HG03378 (cell line): ENCODE measurements around the gene PSMB11.
A peak's percentile ranks its signal among the peaks of the same experiment; 100 is the strongest.

Source experiments
- ATAC-seq: cut with Tn5 transposase; IDR thresholded peaks from one replicate; pipeline ENCODE4 v1.9.1; 2021; ENCODE audit warnings: mild to moderate bottlenecking, moderate library complexity; ENCODE audit not compliant: unreplicated experiment

Gene PSMB11

GRCh38 chr14:23040100-23040499 is 1.9 kb upstream of the PSMB11 start:
- no peak for ATAC-seq

GRCh38 chr14:23041729-23042128 is 283 bp upstream of the PSMB11 start:
- no peak for ATAC-seq

DNA sequence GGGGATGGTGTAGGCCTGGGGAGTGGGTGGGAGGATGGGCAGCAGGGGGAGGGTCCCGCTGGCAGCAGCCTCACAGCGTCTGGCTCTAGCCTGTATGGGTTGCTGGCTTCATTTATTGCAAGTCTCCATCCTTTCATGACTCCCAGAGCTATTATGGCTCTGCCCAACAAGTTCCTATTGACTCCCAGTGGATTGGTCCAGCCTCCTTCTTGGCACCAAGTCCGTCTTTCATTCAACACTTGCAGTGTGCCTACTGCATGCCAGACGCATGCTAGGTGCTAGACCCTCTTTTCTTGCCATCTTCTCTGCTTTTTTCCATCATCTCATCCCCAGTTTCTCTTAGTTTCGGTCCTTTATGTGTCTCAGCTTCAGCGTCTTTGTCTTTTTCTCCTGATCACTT is 1.1 kb downstream of the PSMB11 start:
- no peak for ATAC-seq

- ATAC-seq: no peak
Observed at GRCh38 chr14:23043754-23044153, 1.7 kb downstream of the PSMB11 start.

GRCh38 chr14:23044840-23045239 is 2.8 kb downstream of the PSMB11 start:
- ATAC-seq: no peak

GRCh38 chr14:23045419-23046357 is 3.7 kb downstream of the PSMB11 start:
- ATAC-seq: no peak

DNA sequence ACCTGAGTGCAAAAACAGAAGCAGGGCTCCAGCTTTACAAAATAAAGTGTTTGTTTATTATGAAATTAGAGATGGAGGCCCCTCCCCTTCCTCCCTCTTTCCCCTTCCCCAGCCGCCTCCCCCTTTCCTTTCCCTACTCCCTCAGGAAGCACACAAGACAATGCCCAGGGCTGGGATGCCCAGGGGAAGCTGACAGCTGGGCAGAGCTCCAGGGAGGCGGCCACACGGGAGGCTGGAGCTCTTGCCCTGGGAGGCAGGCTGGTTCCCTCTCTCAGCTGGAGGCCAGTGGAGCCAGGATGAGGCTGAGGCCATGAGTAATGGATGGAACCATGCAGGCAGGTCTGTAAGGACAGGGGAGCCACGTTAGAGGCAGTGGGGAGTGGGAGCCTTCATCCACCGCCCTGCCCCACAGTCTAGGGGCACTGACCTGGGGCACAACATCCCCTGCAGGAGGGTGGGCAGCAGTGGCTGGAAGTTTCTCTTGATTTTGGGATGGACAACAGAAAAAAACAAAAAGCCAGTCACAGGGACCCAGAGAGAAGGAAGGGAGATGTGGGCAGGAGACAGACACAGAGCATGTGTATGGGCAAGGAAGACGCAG is 5.1 kb downstream of the PSMB11 start:
- ATAC-seq: no peak

DNA sequence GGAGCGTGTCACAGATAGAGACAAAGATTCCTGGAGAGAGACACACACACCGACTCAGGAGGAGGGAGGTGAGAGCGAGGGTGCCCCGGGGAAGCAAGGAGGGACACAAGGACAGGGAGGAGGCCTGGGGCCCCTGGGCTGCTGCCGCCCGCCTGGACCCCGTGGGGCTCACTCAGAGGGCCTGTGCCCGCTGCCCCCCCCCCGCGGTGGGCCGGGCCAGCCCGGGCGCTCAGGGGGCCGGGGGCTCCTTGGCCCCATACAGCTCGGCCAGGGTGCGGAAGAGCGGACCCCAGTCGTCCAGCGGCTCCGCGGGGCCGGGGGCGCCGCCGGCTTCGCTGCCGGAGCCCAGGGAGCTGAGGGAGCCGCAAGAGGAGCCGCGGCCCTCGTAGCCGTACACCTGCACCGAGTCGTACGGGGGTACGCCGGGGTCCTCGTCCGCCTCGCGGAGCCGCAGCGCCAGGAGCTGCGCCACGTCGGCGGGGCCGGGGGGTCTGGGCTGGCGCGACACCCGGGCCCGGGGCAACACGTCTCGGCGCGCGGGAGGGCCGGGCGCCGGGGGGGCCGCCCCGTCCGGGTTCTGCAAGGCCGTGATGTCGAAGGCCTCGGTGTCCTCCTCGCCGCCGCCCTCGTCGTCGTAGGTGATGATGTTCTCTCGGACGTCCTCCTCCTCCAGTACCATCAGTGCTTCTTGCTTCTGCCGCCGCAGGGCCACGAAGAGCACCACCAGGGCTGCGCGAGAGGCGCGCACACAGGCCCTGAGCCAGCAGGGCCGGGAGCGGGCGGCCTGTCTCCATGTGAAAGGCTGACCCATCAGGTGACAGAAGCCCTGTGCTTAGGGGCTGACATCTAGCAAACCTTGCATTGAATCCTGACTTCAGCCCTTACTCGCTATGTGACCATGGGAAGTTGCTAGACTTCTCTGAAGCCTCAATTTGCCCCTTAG is 6.0 kb downstream of the PSMB11 start:
- no peak for ATAC-seq

DNA sequence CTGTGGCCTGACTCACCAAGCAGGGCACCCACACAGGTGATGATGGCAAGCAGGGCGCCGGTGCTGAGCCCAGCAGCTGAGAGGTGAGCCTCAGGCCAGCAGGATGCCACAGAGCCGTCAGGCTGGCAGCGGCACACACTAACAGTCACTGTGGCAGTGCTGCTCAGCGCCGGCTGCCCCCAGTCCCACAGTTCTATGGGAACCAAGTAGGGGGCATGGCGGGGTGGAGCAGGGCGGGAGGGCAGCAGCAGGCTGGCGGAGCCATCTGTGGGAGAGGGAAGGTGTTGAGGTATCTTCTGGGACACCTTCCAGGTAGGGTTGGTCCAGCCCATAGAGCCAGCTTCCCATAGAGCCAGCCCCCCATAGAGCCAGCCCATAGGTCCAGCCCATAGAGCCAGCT is 7.0 kb downstream of the PSMB11 start:
- ATAC-seq: no peak

DNA sequence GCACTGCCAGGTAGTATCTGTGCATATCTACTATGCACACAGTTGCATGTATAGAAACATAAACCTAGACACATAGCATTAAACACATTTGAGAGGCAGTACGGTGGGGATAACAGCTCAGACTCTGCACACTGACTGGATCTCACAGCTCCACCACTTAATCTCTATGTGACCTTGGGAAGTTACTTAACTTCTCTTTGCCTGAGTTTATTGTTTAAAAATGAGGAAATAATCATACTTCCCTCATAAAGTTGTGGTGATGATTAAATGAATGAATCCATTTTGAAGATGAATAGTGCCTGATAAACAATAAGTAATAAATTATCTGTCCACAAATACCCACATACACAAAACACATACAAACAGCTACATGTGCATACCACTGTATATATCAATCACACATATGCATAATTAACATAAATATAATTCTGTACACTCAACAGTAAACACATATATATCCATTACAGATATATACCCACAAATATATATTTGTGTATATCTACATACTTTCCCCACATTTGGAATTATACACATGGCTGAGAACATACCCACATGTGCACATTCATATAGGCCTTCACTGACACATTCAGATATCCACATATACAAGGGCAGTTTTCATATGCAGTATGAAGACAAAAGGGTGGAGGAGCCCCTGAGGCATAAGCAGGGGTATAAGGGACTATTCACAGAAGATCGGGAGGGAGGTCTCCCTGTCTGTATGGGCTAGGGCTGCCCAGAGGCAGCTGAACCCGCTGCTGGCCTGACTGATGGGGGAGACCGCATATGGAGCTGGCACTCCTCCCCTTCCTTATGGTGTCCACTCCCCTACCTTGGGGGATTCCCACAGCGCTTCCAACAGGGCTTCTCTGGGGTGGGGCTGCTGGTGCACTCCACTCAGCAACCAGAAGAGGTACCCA is 9.4 kb downstream of the PSMB11 start:
- no peak for ATAC-seq

DNA sequence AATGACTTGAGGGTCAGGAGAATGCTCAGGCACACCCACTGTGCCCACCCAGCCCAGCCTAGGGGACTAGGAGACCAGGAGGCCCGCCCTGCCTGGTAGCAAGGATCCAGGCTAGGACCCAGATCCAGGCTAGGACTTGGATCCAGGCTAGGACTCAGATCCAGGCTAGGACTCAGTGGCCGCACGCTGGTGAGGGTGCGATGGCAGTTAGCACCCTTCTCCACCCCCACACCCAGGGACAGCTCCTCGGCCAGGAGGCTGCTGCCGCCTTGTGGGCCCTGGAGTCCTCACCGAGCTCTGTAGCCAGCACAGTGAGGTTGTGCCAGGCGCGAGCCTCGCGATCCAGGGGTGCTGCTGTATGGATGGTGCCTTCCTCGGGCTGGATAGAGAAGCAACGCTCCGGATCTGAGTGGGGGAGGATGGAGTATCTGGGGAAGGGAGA is 10.2 kb downstream of the PSMB11 start:
- ATAC-seq: no peak

DNA sequence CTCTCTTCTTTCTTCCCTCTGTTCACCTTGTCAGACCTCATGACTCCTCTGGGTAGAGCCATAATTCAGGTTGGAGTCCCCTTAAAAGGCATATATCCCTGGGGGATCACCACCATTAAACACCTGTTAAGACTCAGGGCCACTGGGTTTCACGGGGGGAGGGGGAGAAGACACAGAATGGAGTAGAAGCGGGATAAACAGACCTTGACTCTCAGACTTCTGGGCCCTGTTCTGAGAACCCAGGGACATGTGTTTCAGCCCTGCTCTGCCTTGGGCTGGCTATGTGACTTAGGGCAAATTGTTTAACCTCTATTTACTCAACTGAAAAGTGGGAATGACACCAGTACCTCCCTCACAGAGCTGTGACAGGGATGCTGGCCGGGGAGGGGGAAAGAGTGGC is 10.7 kb downstream of the PSMB11 start:
- no peak for ATAC-seq

DNA sequence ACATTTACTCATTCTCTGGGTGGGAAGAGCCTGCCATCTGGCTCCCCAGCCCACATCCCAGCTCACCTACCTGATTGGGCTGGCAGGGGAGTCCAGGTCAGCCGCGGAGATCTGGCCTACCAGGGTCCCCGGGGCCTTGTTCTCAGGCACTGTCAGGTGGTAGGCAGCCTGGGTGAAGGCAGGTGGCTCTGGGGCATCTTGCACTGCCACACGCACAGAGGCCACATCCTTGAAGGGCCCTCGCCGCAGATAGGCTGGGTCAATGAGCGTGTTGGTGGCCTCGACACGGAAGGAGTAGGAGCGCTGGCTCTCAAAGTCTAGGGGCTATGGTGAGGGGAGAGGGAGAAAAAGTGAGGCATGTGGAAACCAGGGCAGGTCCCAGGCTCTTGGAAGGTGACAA is 11.4 kb downstream of the PSMB11 start:
- no peak for ATAC-seq

- ATAC-seq: no peak
Observed at GRCh38 chr14:23054000-23054811, 12.2 kb downstream of the PSMB11 start.

DNA sequence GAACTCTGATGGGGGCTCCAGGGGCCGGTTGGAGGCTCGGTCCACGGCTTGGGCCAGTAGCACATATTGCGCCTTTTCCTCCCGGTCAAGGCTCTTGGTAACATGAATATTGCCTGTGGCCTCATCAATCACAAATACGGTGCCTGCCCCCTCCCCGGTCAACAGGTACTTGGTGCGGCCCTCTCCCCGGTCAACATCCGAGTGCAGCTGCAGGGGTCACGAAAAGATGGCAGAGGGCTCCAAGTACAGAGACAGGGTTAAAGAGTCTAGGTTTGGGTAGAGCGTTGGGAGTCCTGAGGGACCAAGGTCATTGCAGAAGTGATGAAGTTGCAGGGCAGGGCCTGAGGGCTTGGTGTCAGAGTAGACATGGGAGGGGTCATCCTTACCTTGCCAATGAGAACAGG is 13.1 kb downstream of the PSMB11 start:
- ATAC-seq: no peak

DNA sequence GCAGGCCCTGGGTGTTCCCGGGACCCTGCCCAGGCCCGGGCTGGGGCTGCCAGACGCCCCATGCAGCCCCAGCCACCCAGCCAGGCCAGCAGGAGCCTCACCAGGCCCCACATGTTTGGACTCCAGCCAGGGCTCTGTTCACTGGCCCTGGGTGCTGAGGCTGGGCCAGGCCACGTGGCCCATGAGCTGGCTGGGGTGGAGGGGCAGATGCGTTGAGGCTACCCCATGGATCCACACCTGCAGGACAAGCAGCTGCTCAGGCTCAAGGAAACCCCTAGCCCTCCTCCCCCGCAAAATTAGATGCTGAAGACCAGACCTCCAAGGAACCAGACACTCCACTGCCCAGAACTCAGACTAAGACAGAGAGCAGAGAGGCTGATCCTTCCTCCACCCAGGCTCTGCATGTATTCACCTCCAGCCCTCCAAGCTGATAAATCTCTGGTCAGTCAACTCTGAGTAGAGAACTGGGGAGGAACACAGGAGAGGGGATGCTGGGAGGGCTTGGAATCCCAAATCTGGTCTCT is 13.7 kb downstream of the PSMB11 start:
- no peak for ATAC-seq

DNA sequence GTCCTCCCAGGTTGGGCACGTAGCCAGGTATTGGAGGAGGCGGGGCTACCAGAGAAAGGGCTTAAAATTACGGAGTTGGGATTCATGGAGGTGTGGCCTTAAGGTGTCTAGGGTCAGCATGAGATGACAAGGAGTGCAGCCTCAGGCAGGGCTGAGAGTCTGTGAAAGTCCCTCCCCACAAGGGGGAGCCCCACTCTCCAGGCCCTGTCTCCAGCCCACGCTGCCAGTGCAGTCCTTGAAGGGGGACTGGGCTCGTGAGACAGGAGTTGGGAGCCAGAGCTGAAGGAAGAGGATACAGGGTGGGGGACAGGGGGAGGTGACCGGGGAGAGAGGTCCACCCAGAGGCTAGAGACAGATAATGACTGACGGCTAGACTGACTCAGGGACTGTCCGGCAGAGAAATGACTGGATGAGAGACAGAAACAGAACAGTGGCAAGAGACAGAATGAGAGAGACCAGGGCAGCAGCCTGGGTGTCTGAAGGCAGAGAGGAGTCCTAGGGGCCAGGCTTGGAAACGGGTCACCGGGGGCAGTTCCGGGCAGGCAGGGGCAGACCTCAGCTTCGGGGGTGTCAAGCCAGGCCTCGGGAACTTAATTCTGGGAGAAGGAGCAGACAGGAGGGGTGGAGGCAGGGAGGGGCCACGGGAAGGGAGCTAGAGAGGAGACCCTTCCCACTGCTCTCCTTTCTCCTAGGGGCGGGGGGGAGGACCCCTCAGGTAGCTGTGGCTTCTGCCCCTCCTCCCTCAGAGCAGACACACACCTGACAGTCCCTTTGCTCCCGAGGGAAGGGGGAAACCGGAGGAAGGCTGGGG is 14.3 kb downstream of the PSMB11 start:
- ATAC-seq: peak; percentile 55
